HCT116 (cell line): ENCODE results near the gene PC. TPM values are rescaled to one million over a fixed set of nuclear protein-coding genes. Genes with fewer than 3 reads are reported as not detected.

Source experiments
- ATAC-seq: fragments of 200-7000 bp; cut with Tn5 transposase; 2 replicates; pipeline ENCODE4 v1.9.1; 2020; ENCODE audit warnings: mild to moderate bottlenecking, moderate library complexity
- BruUV-seq: library from RNA; stranded (reverse); fragments of 400-500 nt; replicated peaks from 2 replicates; lab custom pipeline; 2021; lab: Mats Ljungman, UMichigan
- CTCF ChIA-PET: fragments of 300-600 bp; sonication (Branson Sonifier 250); formaldehyde crosslinking; loops from one replicate; lab custom pipeline; 2021; ENCODE audit warnings: antibody characterized with exemption; lab: Charles Lee
- POLR2A ChIA-PET: fragments of 300-600, 350-600 bp; sonication (Branson Sonifier 250); formaldehyde crosslinking; loops from one replicate; lab custom pipeline; 2021; ENCODE audit warnings: antibody characterized with exemption; lab: Charles Lee
- RAD21 ChIA-PET, 2 experiments: fragments of 300-600 bp; sonication (Branson Sonifier 250); formaldehyde crosslinking; loops; one replicate each; lab custom pipeline; 2023; ENCODE audit warnings: low total read pairs in 2 of 2; ENCODE audit not compliant: uncharacterized antibody in 2 of 2, unreplicated experiment in 2 of 2, low non-redundant PET in 1 of 2; lab: Charles Lee
- DNase-seq: peaks from one replicate; pipeline ENCODE4 v3.0.0-alpha.2; 2010; ENCODE audit warnings: low read depth, low spot score
- H2AFZ ChIP-seq: fragments of 200-600 bp; shearing (Covaris generic), sonication (generic); 2 replicates; pipeline ENCODE4 v1.6.1; 2017; ENCODE audit warnings: low read depth, mixed run types, mixed read lengths, antibody characterized with exemption, low read length; ENCODE audit not compliant: poor library complexity, severe bottlenecking
- H3K27ac ChIP-seq: 2 replicates; pipeline ENCODE4 v1.5.1; 2012; ENCODE audit warnings: low read depth, low read length
- H3K27me3 ChIP-seq: fragments of 200-600 bp; sonication (generic); 2 replicates; pipeline ENCODE4 v1.6.1; 2016; ENCODE audit warnings: mixed run types, low read length, mixed read lengths; ENCODE audit not compliant: insufficient read depth
- H3K36me3 ChIP-seq, 2 experiments: fragments of 200-500 bp in 1 of 2; fragments of 200-600 bp in 1 of 2; sonication (Bioruptor generic) in 1 of 2; sonication (generic) in 1 of 2; 2 replicates each; pipeline versions ENCODE4 v1.5.1 to v1.6.1; 2014 to 2016; ENCODE audit warnings: low read length in 2 of 2, inconsistent platforms in 1 of 2, mixed read lengths in 1 of 2, mixed run types in 1 of 2; ENCODE audit not compliant: insufficient read depth in 2 of 2, control insufficient read depth in 1 of 2
- H3K4me1 ChIP-seq, 2 experiments: fragments of 200-600 bp in 1 of 2; sonication (generic) in 1 of 2; 2 replicates each; pipeline versions ENCODE4 v1.5.1 to v1.6.1; 2012 to 2017; ENCODE audit warnings: low read length in 2 of 2, inconsistent platforms in 1 of 2, mild to moderate bottlenecking in 1 of 2, mixed read lengths in 1 of 2, mixed run types in 1 of 2, moderate library complexity in 1 of 2; ENCODE audit not compliant: insufficient read depth in 2 of 2, control insufficient read depth in 1 of 2
- H3K4me2 ChIP-seq: fragments of 200-600 bp; sonication (generic); 2 replicates; pipeline ENCODE4 v1.6.1; 2017; ENCODE audit warnings: mixed run types, low read length, mixed read lengths
- H3K4me3 ChIP-seq, 2 experiments: fragments of 200-600 bp in 1 of 2; sonication (generic) in 1 of 2; replicated peaks in 1 of 2; 2 replicates each; pipeline ENCODE4 v1.5.1; 2011 to 2016; ENCODE audit warnings: low read length in 2 of 2, control low read depth in 1 of 2, low read depth in 1 of 2, mild to moderate bottlenecking in 1 of 2, mixed read lengths in 1 of 2, mixed run types in 1 of 2
- H3K79me2 ChIP-seq: fragments of 200-600 bp; sonication (generic); 2 replicates; pipeline ENCODE4 v1.6.1; 2017; ENCODE audit warnings: mild to moderate bottlenecking, mixed run types, low read length, moderate library complexity, mixed read lengths; ENCODE audit not compliant: insufficient read depth
- H3K9ac ChIP-seq: fragments of 200-600 bp; sonication (generic); 2 replicates; pipeline ENCODE4 v1.6.1; 2016; ENCODE audit warnings: low read length, mixed read lengths
- H3K9me2 ChIP-seq: fragments of 200-600 bp; sonication (generic), shearing (Covaris generic); 2 replicates; pipeline ENCODE4 v1.6.1; 2017; ENCODE audit warnings: mixed run types, mild to moderate bottlenecking, moderate library complexity; ENCODE audit not compliant: insufficient read depth
- H3K9me3 ChIP-seq, 2 experiments: fragments of 200-500 bp in 1 of 2; fragments of 200-600 bp in 1 of 2; sonication (Bioruptor generic) in 1 of 2; sonication (generic) in 1 of 2; 2 replicates each; pipeline ENCODE4 v1.6.1; 2014 to 2017; ENCODE audit warnings: low read length in 2 of 2, mixed read lengths in 2 of 2, inconsistent platforms in 1 of 2, low read depth in 1 of 2, mild to moderate bottlenecking in 1 of 2, mixed run types in 1 of 2, moderate library complexity in 1 of 2; ENCODE audit not compliant: control insufficient read depth in 1 of 2, insufficient read depth in 1 of 2
- H4K20me1 ChIP-seq: fragments of 200-600 bp; sonication (generic), shearing (Covaris generic); 2 replicates; pipeline ENCODE4 v1.6.1; 2017; ENCODE audit warnings: mixed run types, mild to moderate bottlenecking, moderate library complexity; ENCODE audit not compliant: insufficient read depth
- ATF3 ChIP-seq: IDR thresholded peaks from 2 replicates; pipeline ENCODE4 v1.6.1; 2012
- CEBPB ChIP-seq: IDR thresholded peaks from 2 replicates; pipeline ENCODE4 v1.6.1; 2012; ENCODE audit warnings: low read depth
- CTCF ChIP-seq, 3 experiments: fragments of 200-600 bp in 1 of 3; sonication (generic) in 1 of 3; IDR thresholded peaks in 2 of 3; conservative IDR thresholded peaks in 1 of 3; 2 replicates each; pipeline ENCODE4 v1.5.1; 2012 to 2017; ENCODE audit warnings: low read depth in 2 of 3, low read length in 2 of 3, antibody characterized with exemption in 1 of 3, borderline replicate concordance in 1 of 3, control low read depth in 1 of 3, mild to moderate bottlenecking in 1 of 3, mixed read lengths in 1 of 3, mixed run types in 1 of 3, moderate library complexity in 1 of 3; ENCODE audit not compliant: insufficient read depth in 1 of 3
- EGR1 ChIP-seq: IDR thresholded peaks from 2 replicates; pipeline ENCODE4 v1.6.1; 2012; ENCODE audit warnings: low read depth
- EZH2 ChIP-seq: fragments of 200-600 bp; sonication (generic); IDR thresholded peaks from 2 replicates; pipeline ENCODE4 v1.6.1; 2017; ENCODE audit warnings: antibody characterized with exemption, mixed run types
- POLR2A ChIP-seq: IDR thresholded peaks from 2 replicates; pipeline ENCODE4 v1.7.0; 2011; ENCODE audit warnings: borderline replicate concordance; ENCODE audit not compliant: insufficient read depth, insufficient read length; ENCODE audit errors: extremely low read depth
- POLR2AphosphoS5 ChIP-seq: IDR thresholded peaks from 2 replicates; pipeline ENCODE4 v1.6.1; 2011; ENCODE audit warnings: mild to moderate bottlenecking, low read depth, low read length, moderate library complexity
- RAD21 ChIP-seq: IDR thresholded peaks from 2 replicates; pipeline ENCODE4 v1.6.1; 2012; ENCODE audit warnings: low read depth, mild to moderate bottlenecking
- REST ChIP-seq: IDR thresholded peaks from 2 replicates; pipeline ENCODE4 v1.6.1; 2012; ENCODE audit warnings: low read depth
- TCF7L2 ChIP-seq: IDR thresholded peaks from 2 replicates; pipeline ENCODE4 v1.7.0; 2011; ENCODE audit warnings: borderline replicate concordance, inconsistent platforms; ENCODE audit not compliant: insufficient read depth, insufficient read length; ENCODE audit errors: extremely low read depth
- YY1 ChIP-seq: IDR thresholded peaks from 2 replicates; pipeline ENCODE4 v1.6.1; 2011; ENCODE audit warnings: low read length, low read depth, moderate library complexity, mild to moderate bottlenecking; ENCODE audit not compliant: insufficient replicate concordance; ENCODE audit errors: extremely low read depth
- intact Hi-C: fragments of 100-400 bp; cut with micrococcal nuclease; formaldehyde crosslinking; loops from 2 replicates; pipeline ENCODE4 v1.10.0; 2022
- total RNA-seq: library from RNA; stranded (reverse); gene quantifications from one replicate; pipeline ENCODE4 v1.2.1, GENCODE V29; 2021; ENCODE audit not compliant: unreplicated experiment

Gene PC
- total RNA-seq, 1 experiment from 2014 or later = 24.1 TPM

- no peak for TF ChIP-seq REST
These were observed 93.8 kb downstream of the PC start (continued) for GRCh38 chr11:66864172-66864901.

- Histone ChIP-seq H4K20me1 (no peaks in the 10 kb centered on the region), H3K9me3 (no peaks in the 10 kb centered on the region), H3K79me2 (peaks cover 9% of the 10 kb centered on the region; the same call in 1 of the 2 replicates), H3K4me2 (no peak overlapping the region), H3K27me3 (no peaks in the 10 kb centered on the region), H3K9ac (no peak overlapping the region), H2AFZ (no peak overlapping the region), H3K9me2 (no peaks in the 10 kb centered on the region), H3K27ac (no peak overlapping the region), H3K36me3 (peaks cover 0 to 3% of the 10 kb centered on the region in 2 experiments; a peak in 1 of 4 replicates), H3K4me3 (no peak overlapping the region), H3K4me1 (peaks cover 3 to 14% of the 10 kb centered on the region in 2 experiments; a peak in 3 of 4 replicates)
- TF ChIP-seq CTCF (IDR thresholded peaks at IDR 0.05 in 2 of 3, conservative IDR thresholded peaks at IDR 0.05 in 1 of 3; ENCODE audit: borderline replicate concordance in 1 of 3, insufficient read depth in 1 of 3, low read depth in 2 of 3, low read length in 2 of 3) (no peak), EZH2 (no peak), YY1 (no peak), CEBPB (no peak), EGR1 (no peak), ATF3 (no peak), POLR2A (no peak), POLR2AphosphoS5 (no peak), RAD21 (no peak), TCF7L2 (no peak), REST (no peak)
- no peak for ATAC-seq
- ChIA-PET RAD21 (no interaction called here), POLR2A (no interaction called here), CTCF (no interaction called here)
- intact Hi-C loops = no loop called here
- BruUV-seq = no TSS peak
- DNase-seq = no peak
These were observed 94.6 kb downstream of the PC start for GRCh38 chr11:66863428-66864125.
